Hepatocyte (in vitro differentiated cells): ENCODE measurements around the gene PPP3CA.

Experiments
- CTCF ChIP-seq: fragments of 200-600 bp; sonication (generic); IDR thresholded peaks from 2 replicates; pipeline ENCODE4 v1.5.1; 2016; ENCODE audit warnings: antibody characterized with exemption, mild to moderate bottlenecking; ENCODE audit not compliant: poor library complexity
- EZH2 ChIP-seq: fragments of 200-600 bp; sonication (generic); IDR thresholded peaks from 2 replicates; pipeline ENCODE4 v1.6.1; 2016; ENCODE audit warnings: antibody characterized with exemption, mild to moderate bottlenecking, borderline replicate concordance
- EZH2phosphoT487 ChIP-seq: fragments of 200-600 bp; sonication (generic); IDR thresholded peaks from one replicate; pipeline ENCODE4 v1.6.1; 2018; ENCODE audit warnings: antibody characterized with exemption, mild to moderate bottlenecking, low read depth, moderate library complexity; ENCODE audit not compliant: unreplicated experiment, severe bottlenecking

- no peak for TF ChIP-seq CTCF
- TF ChIP-seq EZH2, result no peak
- no peak for TF ChIP-seq EZH2phosphoT487
These were observed 370.1 kb downstream of the PPP3CA start for GRCh38 chr4:100977274-100977673.
